Hepatocyte (in vitro differentiated cells): Measurements from ENCODE around the gene LILRA5. TPM values are rescaled to one million over a fixed set of nuclear protein-coding genes. Genes with fewer than 3 reads are reported as not detected.

Experiments used
- DNase-seq: peaks from one replicate; pipeline ENCODE4 v3.0.0-alpha.2; 2016; ENCODE audit warnings: low spot score
- H2AFZ ChIP-seq: fragments of 200-600 bp; sonication (generic); 2 replicates; pipeline ENCODE4 v1.6.0; 2016; ENCODE audit warnings: antibody characterized with exemption, mild to moderate bottlenecking
- H3K27ac ChIP-seq: fragments of 200-600 bp; sonication (generic); 2 replicates; pipeline ENCODE4 v1.5.1; 2016; ENCODE audit warnings: mild to moderate bottlenecking
- H3K27me3 ChIP-seq: fragments of 200-600 bp; sonication (generic); 2 replicates; pipeline ENCODE4 v1.6.1; 2016
- H3K36me3 ChIP-seq: fragments of 200-600 bp; sonication (generic); replicated peaks from 2 replicates; pipeline ENCODE4 v1.5.1; 2016; ENCODE audit warnings: low read depth; ENCODE audit not compliant: insufficient read depth
- H3K4me1 ChIP-seq: fragments of 200-600 bp; sonication (generic); 2 replicates; pipeline ENCODE4 v1.5.1; 2016; ENCODE audit warnings: mild to moderate bottlenecking, moderate library complexity; ENCODE audit not compliant: insufficient read depth
- H3K4me2 ChIP-seq: fragments of 200-600 bp; sonication (generic); 2 replicates; pipeline ENCODE4 v1.6.0; 2016
- H3K4me3 ChIP-seq: fragments of 200-600 bp; sonication (generic); 2 replicates; pipeline ENCODE4 v1.5.1; 2016; ENCODE audit warnings: mild to moderate bottlenecking
- H3K79me2 ChIP-seq: fragments of 200-600 bp; sonication (generic); 2 replicates; pipeline ENCODE4 v1.6.0; 2017; ENCODE audit warnings: mild to moderate bottlenecking
- H3K9me2 ChIP-seq: fragments of 200-600 bp; sonication (generic); replicated peaks from 2 replicates; pipeline ENCODE4 v1.6.0; 2017; ENCODE audit warnings: mild to moderate bottlenecking; ENCODE audit not compliant: insufficient read depth
- H3K9me3 ChIP-seq: fragments of 200-600 bp; sonication (generic); 2 replicates; pipeline ENCODE4 v1.5.1; 2016; ENCODE audit warnings: low read depth, mild to moderate bottlenecking
- H4K20me1 ChIP-seq: fragments of 200-600 bp; sonication (generic); 2 replicates; pipeline ENCODE4 v1.6.0; 2016; ENCODE audit warnings: mild to moderate bottlenecking; ENCODE audit not compliant: insufficient read depth, poor library complexity, severe bottlenecking
- EZH2 ChIP-seq: fragments of 200-600 bp; sonication (generic); IDR thresholded peaks from 2 replicates; pipeline ENCODE4 v1.6.1; 2016; ENCODE audit warnings: antibody characterized with exemption, mild to moderate bottlenecking, borderline replicate concordance
- EZH2phosphoT487 ChIP-seq: fragments of 200-600 bp; sonication (generic); IDR thresholded peaks from one replicate; pipeline ENCODE4 v1.6.1; 2018; ENCODE audit warnings: antibody characterized with exemption, mild to moderate bottlenecking, low read depth, moderate library complexity; ENCODE audit not compliant: unreplicated experiment, severe bottlenecking
- WGBS: methylation state at CpG from one replicate; pipeline ENCODE4 v1.1.6; 2016; ENCODE audit warnings: low lambda C conversion rate; ENCODE audit errors: missing lambda C conversion rate; 5-methylcytosine and 5-hydroxymethylcytosine counted together
- polyA plus RNA-seq: library from polyadenylated mRNA; unstranded; fragments of >200 nt; fragmentation: Nextera tagmentation; extraction: Ambion mirVana; gene quantifications from 2 replicates; pipeline ENCODE4 v1.2.1, GENCODE V29; 2016
- total RNA-seq: library from RNA; depleted of rRNA; stranded (reverse); fragments of >200 nt; gene quantifications from 2 replicates; pipeline ENCODE4 v1.2.3, GENCODE V29; 2014
- TF ChIP-seq, protein P1 (sequence below): fragments of 200-600 bp; sonication (generic); IDR thresholded peaks from 2 replicates; pipeline ENCODE4 v1.5.1; 2016; ENCODE audit warnings: antibody characterized with exemption, mild to moderate bottlenecking; ENCODE audit not compliant: poor library complexity

The LILRA5 gene
- total and polyA plus RNA-seq, 2 experiments from 2014 or later = not detected

DNA sequence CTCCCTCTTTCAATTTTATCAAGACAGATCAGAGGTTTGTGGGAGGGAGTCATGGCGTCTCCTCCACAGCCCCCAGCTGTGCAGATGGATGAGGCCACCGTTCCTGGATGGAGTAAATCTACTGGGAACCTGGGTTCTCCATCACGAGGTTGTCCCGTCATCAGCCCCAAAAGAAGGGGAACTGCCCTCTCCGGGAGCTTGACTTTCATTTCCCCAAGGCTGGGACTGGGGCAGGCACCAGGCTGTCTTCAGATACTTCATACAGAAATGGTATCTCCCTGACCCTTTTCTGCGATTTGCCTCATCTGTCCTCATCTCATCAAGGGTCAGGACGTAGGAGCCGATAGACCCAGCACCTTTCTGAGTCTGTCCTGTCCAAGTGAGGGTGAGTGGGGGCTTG, 41.9 kb downstream of the LILRA5 start:
- TF ChIP-seq EZH2 (no peak), EZH2phosphoT487 (no peak)
- TF ChIP-seq, protein P1, sequence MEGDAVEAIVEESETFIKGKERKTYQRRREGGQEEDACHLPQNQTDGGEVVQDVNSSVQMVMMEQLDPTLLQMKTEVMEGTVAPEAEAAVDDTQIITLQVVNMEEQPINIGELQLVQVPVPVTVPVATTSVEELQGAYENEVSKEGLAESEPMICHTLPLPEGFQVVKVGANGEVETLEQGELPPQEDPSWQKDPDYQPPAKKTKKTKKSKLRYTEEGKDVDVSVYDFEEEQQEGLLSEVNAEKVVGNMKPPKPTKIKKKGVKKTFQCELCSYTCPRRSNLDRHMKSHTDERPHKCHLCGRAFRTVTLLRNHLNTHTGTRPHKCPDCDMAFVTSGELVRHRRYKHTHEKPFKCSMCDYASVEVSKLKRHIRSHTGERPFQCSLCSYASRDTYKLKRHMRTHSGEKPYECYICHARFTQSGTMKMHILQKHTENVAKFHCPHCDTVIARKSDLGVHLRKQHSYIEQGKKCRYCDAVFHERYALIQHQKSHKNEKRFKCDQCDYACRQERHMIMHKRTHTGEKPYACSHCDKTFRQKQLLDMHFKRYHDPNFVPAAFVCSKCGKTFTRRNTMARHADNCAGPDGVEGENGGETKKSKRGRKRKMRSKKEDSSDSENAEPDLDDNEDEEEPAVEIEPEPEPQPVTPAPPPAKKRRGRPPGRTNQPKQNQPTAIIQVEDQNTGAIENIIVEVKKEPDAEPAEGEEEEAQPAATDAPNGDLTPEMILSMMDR = no peak
- Histone ChIP-seq H3K79me2 (no peaks in the 10 kb centered on the region), H4K20me1 (no peaks in the 10 kb centered on the region), H2AFZ (no peak overlapping the region), H3K9me3 (no peaks in the 10 kb centered on the region), H3K4me1 (no peaks in the 10 kb centered on the region), H3K9me2 (no peaks in the 10 kb centered on the region), H3K27ac (no peak overlapping the region), H3K4me2 (no peak overlapping the region), H3K4me3 (no peak overlapping the region), H3K36me3 (no peaks in the 10 kb centered on the region), H3K27me3 (peaks cover 4% of the 10 kb centered on the region)
- DNase-seq = no peak
- 83% methylated on average over 8 of the region's 8 CpGs for WGBS

DNA sequence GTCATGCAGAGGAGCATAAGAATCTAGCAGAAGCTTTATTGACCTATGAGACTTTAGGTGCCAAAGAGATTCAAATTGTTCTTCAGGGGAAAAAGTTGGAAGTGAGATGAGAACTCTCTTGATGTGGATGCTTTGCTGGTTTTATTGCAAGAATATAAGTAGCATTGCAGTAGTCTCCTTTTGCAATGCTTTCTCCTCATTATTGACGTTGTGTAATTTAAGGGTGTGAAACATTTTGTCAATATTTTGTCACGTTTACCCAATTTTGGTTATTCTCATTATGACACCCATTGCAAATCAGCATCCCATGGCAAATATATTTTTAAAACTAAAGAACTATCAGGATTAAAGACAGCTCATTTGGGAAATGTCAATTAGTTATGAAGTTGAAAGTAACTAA, 44.0 kb downstream of the LILRA5 start:
- Histone ChIP-seq H3K4me3 (no peak overlapping the region), H3K27ac (no peak overlapping the region), H3K36me3 (no peaks in the 10 kb centered on the region), H3K27me3 (peaks cover 4% of the 10 kb centered on the region), H3K9me3 (no peaks in the 10 kb centered on the region), H3K4me2 (no peak overlapping the region), H4K20me1 (no peaks in the 10 kb centered on the region), H3K79me2 (no peaks in the 10 kb centered on the region), H3K9me2 (no peaks in the 10 kb centered on the region), H2AFZ (no peak overlapping the region), H3K4me1 (no peaks in the 10 kb centered on the region)
- TF ChIP-seq EZH2phosphoT487 (no peak), EZH2 (no peak)
- TF ChIP-seq, protein P1 = no peak
- no peak for DNase-seq
- WGBS = 49% methylated on average over 2 of the region's 2 CpGs

DNA sequence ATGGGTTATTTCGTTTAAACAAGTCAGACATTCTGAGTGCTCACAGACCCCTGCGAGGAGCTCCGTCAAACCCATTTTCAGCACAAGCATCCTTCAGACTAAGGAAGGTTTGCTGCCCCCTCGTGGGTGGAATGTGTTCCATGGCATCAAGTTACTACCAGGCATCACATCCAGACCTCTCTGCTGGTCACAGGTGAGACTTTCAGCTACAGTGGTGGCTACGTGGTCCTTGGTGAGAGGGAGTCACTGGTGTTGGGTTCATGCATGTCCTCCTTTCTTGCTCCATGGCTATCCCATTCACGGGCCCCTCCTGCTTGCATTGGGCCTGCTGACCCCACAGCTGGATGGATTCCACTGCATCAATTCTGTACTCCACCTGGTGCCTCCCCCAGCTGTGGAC, 46.8 kb downstream of the LILRA5 start:
- Histone ChIP-seq H3K36me3 (no peaks in the 10 kb centered on the region), H4K20me1 (no peaks in the 10 kb centered on the region), H2AFZ (no peak overlapping the region), H3K4me3 (no peak overlapping the region), H3K27ac (no peak overlapping the region), H3K27me3 (peaks cover 6% of the 10 kb centered on the region), H3K79me2 (no peaks in the 10 kb centered on the region), H3K4me1 (no peaks in the 10 kb centered on the region), H3K4me2 (no peak overlapping the region), H3K9me3 (no peaks in the 10 kb centered on the region), H3K9me2 (no peaks in the 10 kb centered on the region)
- peak; percentile 89 for DNase-seq
- 2% methylated on average over 6 of the region's 6 CpGs for WGBS
- TF ChIP-seq, protein P1 = peak; percentile 70
- TF ChIP-seq EZH2 = no peak

DNA sequence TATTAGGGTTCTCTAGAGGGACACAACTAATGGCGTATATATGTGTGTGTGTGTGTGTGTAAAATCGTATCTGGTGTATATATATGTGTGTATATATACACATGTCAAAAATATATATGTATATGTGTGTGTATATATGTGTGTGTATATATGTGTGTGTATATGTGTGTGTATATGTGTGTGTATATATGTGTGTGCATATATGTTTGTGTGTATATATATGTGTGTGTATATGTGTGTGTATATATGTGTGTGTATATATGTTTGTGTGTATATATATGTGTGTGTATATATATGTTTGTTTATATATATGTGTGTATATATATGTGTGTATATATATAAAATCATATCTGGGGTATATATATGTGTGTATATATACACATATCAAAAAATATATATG, 50.5 kb downstream of the LILRA5 start:
- Histone ChIP-seq H3K9me2 (no peaks in the 10 kb centered on the region), H3K27me3 (peaks cover 3% of the 10 kb centered on the region), H3K27ac (no peak overlapping the region), H3K36me3 (no peaks in the 10 kb centered on the region), H3K79me2 (no peaks in the 10 kb centered on the region), H3K4me1 (no peaks in the 10 kb centered on the region), H3K4me2 (no peak overlapping the region), H3K4me3 (no peak overlapping the region), H4K20me1 (no peaks in the 10 kb centered on the region), H2AFZ (no peak overlapping the region), H3K9me3 (no peaks in the 10 kb centered on the region)
- WGBS = 88% methylated on average over 2 of the region's 2 CpGs
- DNase-seq = no peak
- TF ChIP-seq, protein P1 = no peak
- TF ChIP-seq EZH2phosphoT487 (no peak), EZH2 (no peak)
